ENCODE data around the gene AMELY. TPM values are rescaled to one million over a fixed set of nuclear protein-coding genes. Genes with fewer than 3 reads are reported as not detected.
"Not testable (repeated sequence)": the region's sequence is repeated elsewhere in the genome, so short reads cannot be mapped to it uniquely, and the experiment has no call there.

The AMELY gene
- total RNA-seq, 2 donors from 2014 or later, result not detected

DNA sequence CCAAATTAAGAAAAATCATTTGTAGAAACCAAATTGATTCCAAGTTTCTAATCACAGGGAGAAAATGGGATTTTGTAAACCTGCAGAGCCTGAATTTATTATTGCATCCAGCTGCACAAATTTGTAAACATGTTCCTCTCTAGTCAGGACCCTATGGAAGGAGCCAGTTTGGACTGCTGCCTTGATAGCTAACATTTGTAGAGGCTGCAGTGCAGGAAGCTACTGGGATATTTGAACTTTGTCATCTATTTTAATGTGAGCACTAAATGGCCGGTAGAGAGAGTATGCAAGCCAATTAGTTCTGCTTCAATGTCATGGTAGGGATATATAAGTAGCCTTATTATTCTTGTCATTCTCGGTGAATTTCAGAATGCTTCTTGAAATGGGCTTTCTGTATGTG lies 62.2 kb downstream of the AMELY start:
- Histone ChIP-seq H3K36me3 (no peaks in the 10 kb centered on the region), H3K4me3 (no peak overlapping the region), H3K9me3 (no peaks in the 10 kb centered on the region), H3K4me1 (no peaks in the 10 kb centered on the region), H3K27me3 (no peaks in the 10 kb centered on the region), H3K27ac (no peak overlapping the region)
- no peak for DNase-seq (ENCODE audit: low spot score)
- TF ChIP-seq CTCF (IDR thresholded peaks at IDR 0.05), result no peak

GRCh38 chrY:6842650-6843049 lies 68.9 kb downstream of the AMELY start:
- H3K9me3 ChIP-seq; H3K4me1 ChIP-seq; H3K4me3 ChIP-seq; H3K36me3 ChIP-seq; H3K27me3 ChIP-seq; H3K27ac ChIP-seq; DNase-seq (ENCODE audit: low spot score): not testable (repeated sequence)

Other genes with a start within 250 kb of the AMELY start
- gene TBL1Y, start 1.1 kb downstream of the AMELY start, total RNA-seq, result not detected

Measured in right atrium auricular region (tissue), 2 donors.